HG03135 (cell line): ENCODE data around the gene MEX3D.

ENCODE experiments used
- ATAC-seq: cut with Tn5 transposase; IDR thresholded peaks from one replicate; pipeline ENCODE4 v1.9.1; 2021; ENCODE audit warnings: mild to moderate bottlenecking, moderate library complexity; ENCODE audit not compliant: unreplicated experiment

The MEX3D gene

GRCh38 chr19:1574354-1575136 lies 6.4 kb upstream of the MEX3D start:
- ATAC-seq = no peak

DNA sequence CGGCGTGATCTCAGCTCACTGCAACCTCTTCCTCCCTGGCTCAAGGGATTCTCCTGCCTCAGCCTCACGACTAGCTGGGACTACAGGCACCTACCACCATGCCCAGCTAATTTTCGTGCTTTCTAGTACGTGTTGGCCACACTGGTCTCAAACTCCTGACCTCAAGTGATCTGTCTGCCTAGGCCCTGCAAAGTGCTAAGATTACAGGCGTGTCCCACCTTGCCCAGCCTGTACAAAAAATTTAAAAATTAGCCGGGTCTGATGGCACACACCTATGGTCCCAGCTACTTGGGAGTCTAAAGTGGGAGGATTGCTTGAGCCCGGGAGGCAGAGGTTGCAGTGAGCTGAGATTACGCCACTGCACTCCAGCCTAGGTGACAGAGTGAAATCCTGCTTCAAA lies 4.7 kb upstream of the MEX3D start:
- ATAC-seq = no peak

DNA sequence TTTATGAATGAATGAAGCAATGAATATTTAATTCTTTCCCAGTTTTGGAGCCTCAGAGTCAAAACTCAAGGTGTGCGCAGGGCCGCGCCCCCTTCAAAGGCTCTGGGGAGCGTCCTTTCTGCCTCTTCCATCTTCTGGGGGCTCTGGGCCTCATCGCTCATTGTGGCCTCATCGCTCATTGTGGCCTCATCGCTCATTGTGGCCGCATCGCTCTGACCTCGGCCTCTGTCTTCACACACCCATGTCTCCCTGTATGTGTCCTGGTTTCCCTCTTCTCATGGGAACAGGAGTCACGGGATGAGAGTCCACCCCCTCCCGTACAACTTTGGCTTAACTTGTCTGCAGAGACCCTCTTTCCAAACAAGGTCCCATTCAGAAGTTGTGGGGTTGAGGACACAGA lies 3.2 kb upstream of the MEX3D start:
- no peak for ATAC-seq

GRCh38 chr19:1570836-1571235 lies 2.7 kb upstream of the MEX3D start:
- no peak for ATAC-seq

DNA sequence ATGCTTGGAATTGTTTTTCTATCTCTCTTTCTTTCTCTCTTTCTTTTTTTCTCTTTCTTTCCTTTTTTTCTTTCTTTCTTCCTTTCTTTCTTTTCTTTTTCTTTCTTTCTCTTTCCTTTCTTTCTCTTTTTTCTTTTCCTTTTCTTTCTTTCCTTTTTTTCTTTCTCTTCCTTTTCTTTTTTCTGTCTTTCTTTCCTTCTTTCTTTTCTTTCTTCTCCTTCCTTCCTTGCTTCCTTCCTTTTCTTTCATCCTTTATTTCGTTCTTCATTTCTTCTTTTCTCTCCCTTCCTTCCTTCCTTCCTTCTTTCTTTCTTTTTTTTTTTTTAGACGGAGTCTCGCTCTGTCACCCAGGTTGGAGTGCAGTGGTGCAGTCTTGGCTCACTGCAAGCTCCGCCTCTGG lies 1.9 kb upstream of the MEX3D start:
- no peak for ATAC-seq

DNA sequence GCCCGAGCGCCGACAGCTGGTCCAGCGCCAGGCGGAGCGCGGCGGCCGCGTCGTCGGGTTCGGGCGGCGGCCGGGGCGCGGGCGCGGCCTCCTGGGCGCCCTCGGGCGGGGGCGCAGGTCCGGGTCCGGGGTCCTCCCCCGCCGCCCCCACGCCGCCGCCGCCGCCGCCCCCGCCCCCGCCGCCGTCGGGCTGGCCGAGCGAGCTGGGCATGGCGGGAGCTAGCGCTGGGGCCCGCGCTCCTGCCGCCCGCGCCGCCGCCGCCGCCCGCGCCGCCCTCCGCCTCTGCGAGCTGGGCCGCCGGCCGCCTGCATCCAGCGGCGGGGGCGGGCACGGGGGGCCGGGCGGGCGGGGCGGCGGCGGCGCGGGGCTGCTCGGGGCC lies 287 bp downstream of the MEX3D start:
- ATAC-seq = no peak

- ATAC-seq = no peak
Observed at GRCh38 chr19:1567116-1567847, 843 bp downstream of the MEX3D start.

DNA sequence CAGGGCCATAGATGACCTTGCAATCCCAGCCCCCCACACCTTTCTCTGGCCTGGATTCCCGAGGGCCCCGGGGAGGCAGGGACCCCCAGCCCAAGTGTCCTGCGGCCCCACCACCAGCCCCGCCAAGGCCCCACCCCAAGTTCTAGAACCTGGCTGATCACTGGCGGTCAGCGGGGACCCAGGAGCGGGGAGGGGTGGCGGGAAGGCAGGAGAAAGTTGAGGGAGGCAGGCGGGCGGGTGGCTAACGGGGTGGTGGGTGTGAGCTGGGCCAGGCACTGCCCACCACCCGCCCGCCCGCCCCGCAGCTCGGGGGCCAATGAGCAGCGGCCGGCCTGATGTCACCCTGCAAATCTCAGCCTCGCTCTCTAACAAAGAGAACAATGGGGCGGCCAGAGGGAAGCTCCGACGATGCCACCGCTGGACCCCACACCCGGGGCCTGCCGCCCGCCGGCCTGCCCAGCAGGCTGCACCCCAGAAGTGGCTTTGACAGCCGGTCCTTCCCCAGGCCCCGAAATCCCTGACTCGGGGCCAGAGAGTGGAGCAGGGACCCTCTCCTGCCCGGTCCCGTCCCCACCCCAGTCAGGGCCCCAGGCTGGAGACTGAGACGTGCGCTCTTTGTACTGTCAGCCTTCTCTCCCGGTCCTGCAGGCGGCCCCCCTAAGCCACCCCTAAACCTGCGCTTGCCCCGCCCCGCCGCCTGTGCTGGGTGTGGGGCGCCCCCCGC lies 1.6 kb downstream of the MEX3D start:
- ATAC-seq = no peak

GRCh38 chr19:1563251-1563650 lies 4.9 kb downstream of the MEX3D start:
- no peak for ATAC-seq

DNA sequence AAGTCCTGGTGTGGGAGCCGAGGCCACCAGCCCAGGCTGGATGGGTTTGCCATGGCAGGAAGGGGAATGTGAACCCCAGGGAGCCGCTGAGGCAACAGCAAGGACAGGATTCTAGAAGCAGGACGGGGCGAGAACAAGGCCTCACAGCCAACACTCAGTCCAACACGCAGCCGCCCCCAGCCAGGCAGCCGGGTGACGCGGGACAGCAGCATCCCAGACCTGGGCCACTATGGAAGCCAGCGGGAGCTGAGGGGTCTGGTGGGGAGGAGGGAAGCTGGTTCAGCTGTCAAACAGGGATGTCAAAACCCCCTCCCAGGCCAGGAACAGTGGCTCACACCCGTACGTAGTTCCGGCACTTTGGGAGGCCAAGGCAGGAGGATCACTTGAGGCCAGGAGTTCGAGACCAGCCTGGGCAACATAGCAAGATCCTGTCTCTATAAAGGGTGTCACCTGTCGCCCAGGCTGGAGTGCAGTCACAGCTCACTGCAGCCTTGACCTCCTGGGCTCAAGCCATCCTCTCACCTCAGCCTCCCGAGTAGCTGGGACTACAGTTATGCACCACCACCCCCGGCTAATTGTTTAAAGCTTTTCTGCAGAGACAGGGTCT lies 6.8 kb downstream of the MEX3D start:
- no peak for ATAC-seq

- no peak for ATAC-seq
Observed at GRCh38 chr19:1560286-1560882, 7.7 kb downstream of the MEX3D start.

GRCh38 chr19:1558552-1558951 lies 9.6 kb downstream of the MEX3D start:
- ATAC-seq = no peak

DNA sequence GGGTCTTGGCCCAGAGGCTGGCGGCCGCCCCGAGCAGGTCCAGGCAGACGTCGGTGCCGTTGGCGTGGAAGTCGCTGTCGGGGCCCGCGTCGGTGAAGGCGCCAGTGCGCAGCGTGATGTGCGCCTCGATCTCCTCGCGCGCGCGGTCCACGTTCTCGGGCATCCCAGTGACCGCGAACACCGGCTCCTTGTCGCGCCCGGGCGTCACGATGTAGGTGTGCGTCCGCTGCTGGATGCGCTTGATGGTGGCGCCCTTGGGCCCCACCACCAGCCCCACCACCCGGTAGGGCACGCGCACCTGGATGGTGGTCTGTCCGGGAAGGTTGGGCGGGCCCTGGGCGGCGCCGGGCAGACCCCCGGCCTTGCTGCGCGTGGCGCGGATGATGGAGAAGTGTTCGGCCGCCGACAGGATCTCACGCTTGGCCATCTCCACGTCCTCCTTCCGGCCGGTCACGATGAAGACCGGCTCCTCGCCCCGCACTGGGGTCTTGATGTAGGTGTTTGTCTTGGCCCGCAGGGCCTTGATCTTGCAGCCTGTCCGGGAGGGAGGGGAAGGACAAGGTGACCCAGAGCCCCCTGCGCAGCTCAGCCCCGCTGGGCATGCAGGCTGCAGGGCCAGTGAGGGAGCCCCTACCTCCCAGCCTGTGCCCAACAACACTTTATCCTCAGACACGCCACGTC lies 11.6 kb downstream of the MEX3D start:
- no peak for ATAC-seq

GRCh38 chr19:1555487-1556389 lies 12.4 kb downstream of the MEX3D start:
- no peak for ATAC-seq

- ATAC-seq = no peak
Observed at GRCh38 chr19:1554968-1555367, 13.2 kb downstream of the MEX3D start.

DNA sequence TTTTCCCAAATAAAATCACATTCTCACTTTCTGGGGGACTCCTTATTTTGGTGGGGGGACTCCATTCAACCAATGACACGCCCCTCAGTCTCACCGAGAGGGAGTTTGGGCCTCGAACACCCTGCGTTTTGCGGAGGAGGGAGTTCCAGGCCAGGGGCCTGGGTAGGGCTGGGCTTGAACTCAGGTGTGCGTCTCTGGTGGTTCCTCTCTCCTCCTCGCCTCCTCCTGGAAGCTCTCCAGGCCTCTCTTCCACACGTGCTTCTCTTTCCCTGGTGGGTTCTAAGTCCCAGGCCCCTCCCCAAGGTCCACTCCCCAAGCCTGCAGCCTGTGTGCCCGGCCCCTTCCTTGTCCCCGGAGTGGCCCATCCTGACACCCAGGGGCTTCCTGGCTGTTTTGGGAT lies 14.7 kb downstream of the MEX3D start:
- no peak for ATAC-seq

DNA sequence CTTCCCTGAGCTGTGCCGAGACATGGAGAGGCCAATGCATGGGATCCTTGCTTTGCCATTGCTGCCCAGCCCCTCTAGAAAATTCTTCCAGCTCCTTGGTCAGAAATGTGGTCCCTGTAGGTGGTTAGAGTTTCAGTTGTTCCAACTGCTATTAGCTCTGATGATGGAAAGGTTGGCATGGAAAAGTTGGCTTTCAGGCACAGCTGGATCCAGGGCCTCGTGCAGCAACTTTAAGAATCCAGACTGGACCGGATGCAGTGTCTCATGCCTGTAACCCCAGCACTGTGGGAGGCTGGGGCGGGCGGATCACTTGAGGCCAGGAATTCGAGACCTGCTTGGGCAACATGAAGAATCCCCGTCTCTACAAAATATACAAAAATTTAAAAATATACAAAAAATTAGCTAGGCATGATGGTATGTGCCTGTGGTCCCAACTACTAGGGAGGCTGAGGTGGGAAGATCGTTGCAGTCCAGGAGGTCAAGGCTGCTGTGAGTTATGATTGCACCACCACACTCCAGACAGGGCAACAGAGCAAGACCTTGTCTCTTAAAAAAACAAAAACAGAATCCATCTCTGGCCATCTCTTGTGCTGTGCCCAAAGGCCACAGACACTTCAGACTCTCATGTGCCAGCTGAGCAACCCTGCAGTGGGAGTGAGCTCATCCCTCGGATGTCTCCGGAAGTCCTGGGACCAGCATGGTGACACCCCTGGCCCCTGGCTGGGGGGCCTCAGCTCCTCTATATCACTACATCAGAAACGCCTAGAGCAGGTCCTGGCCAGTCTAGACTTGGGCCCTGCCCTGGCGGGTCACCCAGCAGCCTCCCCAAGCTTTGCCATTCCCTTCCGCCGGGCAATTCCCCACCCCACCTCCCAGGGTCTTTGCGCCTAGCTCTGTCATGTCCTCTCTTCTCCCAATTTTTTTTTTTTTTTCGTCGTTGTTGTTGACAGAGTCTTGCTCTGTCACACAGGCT lies 16.8 kb downstream of the MEX3D start:
- ATAC-seq = no peak

DNA sequence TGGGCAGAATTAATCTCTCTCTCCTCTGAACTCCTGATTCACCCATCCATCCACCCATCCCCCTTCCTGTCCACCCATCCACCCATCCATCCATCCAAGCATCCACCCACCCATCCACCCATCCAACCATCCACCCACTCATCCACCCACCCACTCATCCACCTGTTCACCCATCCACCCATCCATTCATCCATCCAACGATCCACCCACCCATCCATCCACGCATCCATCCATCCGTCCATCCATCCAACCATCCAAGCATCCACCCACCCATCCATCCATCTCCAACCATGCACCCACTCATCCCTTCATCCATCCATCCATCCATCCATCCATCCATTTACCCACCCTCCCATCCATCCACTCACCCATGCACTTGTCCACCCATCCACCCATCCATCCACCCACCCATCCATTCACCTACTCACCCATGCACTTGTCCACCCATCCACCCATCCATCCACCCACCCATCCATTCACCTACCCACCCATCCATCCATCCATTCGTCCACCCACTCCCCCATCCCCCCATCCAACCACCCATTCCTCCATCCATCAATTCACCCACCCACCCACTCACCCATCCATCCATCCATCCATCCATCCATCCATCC lies 18.7 kb downstream of the MEX3D start:
- ATAC-seq = no peak
